Measurements from ENCODE around the gene EHD4.

Gene EHD4

GRCh38 chr15:41955100-41955499, 17.3 kb downstream of the EHD4 start:
- no peak for DNase-seq

- DNase-seq: no peak
Measured at GRCh38 chr15:41954036-41954435, 18.3 kb downstream of the EHD4 start.

GRCh38 chr15:41952013-41952563, 20.3 kb downstream of the EHD4 start:
- DNase-seq: no peak

GRCh38 chr15:41951571-41951970, 20.8 kb downstream of the EHD4 start:
- no peak for DNase-seq

- DNase-seq: no peak
Measured at GRCh38 chr15:41950489-41950888, 21.9 kb downstream of the EHD4 start.

GRCh38 chr15:41950127-41950483, 22.3 kb downstream of the EHD4 start:
- DNase-seq: no peak

GRCh38 chr15:41949401-41950126, 22.8 kb downstream of the EHD4 start:
- no peak for DNase-seq

GRCh38 chr15:41948490-41948889, 23.9 kb downstream of the EHD4 start:
- no peak for DNase-seq

GRCh38 chr15:41946970-41947369, 25.4 kb downstream of the EHD4 start:
- no peak for DNase-seq

- DNase-seq: no peak
Measured at GRCh38 chr15:41945731-41946130, 26.6 kb downstream of the EHD4 start.

GRCh38 chr15:41945221-41945620, 27.1 kb downstream of the EHD4 start:
- no peak for DNase-seq

GRCh38 chr15:41944313-41944940, 27.9 kb downstream of the EHD4 start:
- DNase-seq: no peak

GRCh38 chr15:41943543-41944312, 28.6 kb downstream of the EHD4 start:
- DNase-seq: no peak

- DNase-seq: no peak
Measured at GRCh38 chr15:41942886-41943285, 29.5 kb downstream of the EHD4 start.

- no peak for DNase-seq
Measured at GRCh38 chr15:41941644-41942415, 30.5 kb downstream of the EHD4 start.

- DNase-seq: peak; percentile 88
Measured at GRCh38 chr15:41940441-41940857, 31.9 kb downstream of the EHD4 start.

- no peak for DNase-seq
Measured at GRCh38 chr15:41939986-41940385, 32.4 kb downstream of the EHD4 start.

- peak; percentile 22 for DNase-seq
Measured at GRCh38 chr15:41937568-41937923, 34.8 kb downstream of the EHD4 start.

- DNase-seq: peak; percentile 92
Measured at GRCh38 chr15:41936649-41937567, 35.4 kb downstream of the EHD4 start.

- peak; percentile 37 for DNase-seq
Measured at GRCh38 chr15:41936155-41936554, 36.2 kb downstream of the EHD4 start.

- DNase-seq: peak; percentile 84
Measured at GRCh38 chr15:41935566-41936020, 36.8 kb downstream of the EHD4 start.

GRCh38 chr15:41934843-41935242, 37.5 kb downstream of the EHD4 start:
- DNase-seq: peak; percentile 84
